Measurements from ENCODE around the gene OR52E1.

OR52E1 gene

DNA sequence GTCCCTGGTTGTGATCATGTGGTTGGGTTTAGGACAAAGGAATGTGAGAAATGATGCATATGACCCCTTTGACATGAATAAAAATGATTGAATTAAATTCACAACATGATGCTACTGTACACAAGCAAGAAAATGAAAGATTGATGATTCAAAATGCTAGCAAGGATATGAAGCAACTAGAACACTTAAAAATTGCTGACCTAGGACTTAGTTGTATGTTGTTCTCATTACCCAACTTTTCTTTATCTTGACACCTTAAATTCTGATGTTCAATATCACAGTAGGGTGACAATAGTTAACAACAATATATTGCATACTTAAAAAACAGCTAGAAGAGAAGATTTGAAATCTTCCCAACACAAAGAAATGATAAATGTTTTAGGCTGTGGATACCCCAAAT is 48.2 kb downstream of the OR52E1 start:
- no peak for DNase-seq (ENCODE audit: low spot score)

DNA sequence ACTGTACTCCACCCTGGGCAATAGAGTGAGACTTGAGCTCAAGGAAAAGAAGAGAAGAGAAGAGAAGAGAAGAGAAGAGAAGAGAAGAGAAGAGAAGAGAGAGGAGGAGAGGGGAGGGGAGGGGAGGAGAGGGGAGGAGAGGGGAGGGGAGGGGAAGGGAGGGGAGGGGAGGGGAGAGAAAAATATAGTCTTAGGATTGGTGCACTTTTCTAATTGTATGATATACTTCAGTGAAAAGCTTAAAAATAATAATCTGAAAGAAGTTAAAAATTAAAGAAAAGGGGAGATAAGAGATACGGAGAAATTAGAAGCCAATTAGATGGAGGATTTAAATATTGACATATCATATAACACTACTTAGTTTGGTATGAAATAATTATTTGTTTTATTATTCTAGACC is 49.5 kb downstream of the OR52E1 start:
- no peak for DNase-seq (ENCODE audit: low spot score)
